HFF-Myc (cell line): ENCODE results near the gene MYO15A.

ENCODE experiments used
- DNase-seq: peaks from one replicate; pipeline ENCODE4 v3.0.0-alpha.2; 2011; ENCODE audit warnings: low read depth; ENCODE audit errors: extremely low read depth
- H3K4me3 ChIP-seq: replicated peaks from 2 replicates; pipeline ENCODE4 v1.5.1; 2011; ENCODE audit warnings: low read depth, mild to moderate bottlenecking, control low read depth, low read length
- TF ChIP-seq, protein P1 (sequence below): IDR thresholded peaks from 2 replicates; pipeline ENCODE4 v1.5.1; 2012; ENCODE audit warnings: mild to moderate bottlenecking, low read depth, low read length, control low read depth; ENCODE audit errors: missing control alignments

The MYO15A gene

GRCh38 chr17:18145811-18146210 is 37.3 kb downstream of the MYO15A start:
- H3K4me3 ChIP-seq: no peak overlapping the region
- no peak for DNase-seq
- TF ChIP-seq, protein P1, sequence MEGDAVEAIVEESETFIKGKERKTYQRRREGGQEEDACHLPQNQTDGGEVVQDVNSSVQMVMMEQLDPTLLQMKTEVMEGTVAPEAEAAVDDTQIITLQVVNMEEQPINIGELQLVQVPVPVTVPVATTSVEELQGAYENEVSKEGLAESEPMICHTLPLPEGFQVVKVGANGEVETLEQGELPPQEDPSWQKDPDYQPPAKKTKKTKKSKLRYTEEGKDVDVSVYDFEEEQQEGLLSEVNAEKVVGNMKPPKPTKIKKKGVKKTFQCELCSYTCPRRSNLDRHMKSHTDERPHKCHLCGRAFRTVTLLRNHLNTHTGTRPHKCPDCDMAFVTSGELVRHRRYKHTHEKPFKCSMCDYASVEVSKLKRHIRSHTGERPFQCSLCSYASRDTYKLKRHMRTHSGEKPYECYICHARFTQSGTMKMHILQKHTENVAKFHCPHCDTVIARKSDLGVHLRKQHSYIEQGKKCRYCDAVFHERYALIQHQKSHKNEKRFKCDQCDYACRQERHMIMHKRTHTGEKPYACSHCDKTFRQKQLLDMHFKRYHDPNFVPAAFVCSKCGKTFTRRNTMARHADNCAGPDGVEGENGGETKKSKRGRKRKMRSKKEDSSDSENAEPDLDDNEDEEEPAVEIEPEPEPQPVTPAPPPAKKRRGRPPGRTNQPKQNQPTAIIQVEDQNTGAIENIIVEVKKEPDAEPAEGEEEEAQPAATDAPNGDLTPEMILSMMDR: no peak

DNA sequence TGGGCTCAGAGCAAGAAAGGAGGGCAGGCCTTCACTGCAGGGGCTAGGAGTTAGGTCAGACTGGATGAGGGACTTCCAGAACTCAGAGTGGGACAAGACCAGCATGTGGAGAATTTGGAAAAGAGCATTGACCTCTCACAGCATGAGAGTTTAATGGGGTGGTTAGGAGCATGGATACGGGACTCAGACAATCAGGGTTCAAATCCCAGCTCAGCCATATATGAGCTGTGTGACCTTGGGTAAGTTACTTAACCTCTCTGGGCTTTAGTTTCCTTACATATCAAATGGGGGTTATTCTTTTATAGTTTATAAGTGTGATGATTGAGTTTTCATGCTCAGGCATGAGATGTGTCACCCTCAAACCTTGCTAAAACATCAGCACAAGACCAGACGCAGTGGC is 37.7 kb downstream of the MYO15A start:
- H3K4me3 ChIP-seq: no peak overlapping the region
- DNase-seq: no peak
- TF ChIP-seq, protein P1: no peak

- TF ChIP-seq, protein P1: no peak
- H3K4me3 ChIP-seq: no peak overlapping the region
- no peak for DNase-seq
Observed at GRCh38 chr17:18146980-18147379, 38.4 kb downstream of the MYO15A start.

DNA sequence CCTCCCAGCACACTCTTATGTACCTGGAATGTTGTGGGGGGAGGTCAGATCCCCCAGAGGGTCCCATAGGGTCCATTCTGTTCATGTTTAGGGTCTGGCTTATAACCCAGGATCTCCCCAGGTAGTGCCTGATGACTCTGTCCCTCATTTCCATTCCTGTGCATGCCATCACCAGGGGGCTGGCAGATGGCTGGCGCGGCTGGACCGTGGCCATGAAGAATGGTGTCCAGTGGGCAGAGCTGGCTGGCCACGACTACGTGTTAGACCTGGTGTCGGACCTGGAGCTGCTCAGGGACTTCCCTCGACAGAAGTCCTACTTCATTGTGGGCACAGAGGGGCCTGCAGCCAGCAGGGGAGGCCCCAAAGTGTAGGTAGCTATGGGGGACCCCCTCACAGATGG is 40.0 kb downstream of the MYO15A start:
- DNase-seq: no peak
- TF ChIP-seq, protein P1: no peak
- no peak overlapping the region for H3K4me3 ChIP-seq

DNA sequence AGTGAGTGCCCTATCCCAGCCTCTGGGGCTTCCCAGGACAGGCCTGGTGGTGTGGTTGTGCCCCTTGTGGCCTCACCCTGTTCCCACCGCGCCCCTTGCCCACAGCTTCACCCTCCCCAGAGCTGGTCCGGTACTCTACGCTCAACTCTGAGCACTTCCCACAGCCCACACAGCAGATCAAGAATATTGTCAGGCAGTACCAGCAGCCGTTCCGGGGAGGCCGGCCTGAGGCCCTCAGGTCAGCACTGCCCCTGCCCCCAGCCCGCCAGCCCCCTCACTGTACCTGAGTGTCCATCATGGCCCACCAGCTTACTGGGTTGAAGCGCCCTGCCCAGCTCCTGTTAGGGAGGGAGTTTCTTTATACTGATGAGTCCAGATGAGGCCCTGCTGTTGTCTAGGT is 42.7 kb downstream of the MYO15A start:
- H3K4me3 ChIP-seq: no peak overlapping the region
- TF ChIP-seq, protein P1: no peak

GRCh38 chr17:18155179-18155578 is 46.6 kb downstream of the MYO15A start:
- H3K4me3 ChIP-seq: no peak overlapping the region
- TF ChIP-seq, protein P1: no peak
- DNase-seq: no peak

More for the DNA sequence above, 42.7 kb downstream of the MYO15A start:
- no peak for DNase-seq
